OCI-LY1 (cell line): ENCODE data around the gene MINDY4.

Experiments
- H2AFZ ChIP-seq: fragments of 200-600 bp; sonication (generic), shearing (Covaris generic); 2 replicates; pipeline ENCODE4 v1.6.0; 2014; ENCODE audit warnings: antibody characterized with exemption, mild to moderate bottlenecking, low read length
- H3F3A ChIP-seq: fragments of 200-600 bp; sonication (generic), shearing (Covaris generic); 2 replicates; pipeline ENCODE4 v1.6.0; 2014; ENCODE audit warnings: mild to moderate bottlenecking, antibody characterized with exemption, low read length, moderate library complexity; ENCODE audit not compliant: insufficient read depth
- H3K27ac ChIP-seq: fragments of 200-600 bp; sonication (generic); 2 replicates; pipeline ENCODE4 v1.5.1; 2014; ENCODE audit warnings: low read length, mixed run types, mild to moderate bottlenecking, low read depth; ENCODE audit not compliant: poor library complexity, severe bottlenecking
- H3K27me3 ChIP-seq: fragments of 200-600 bp; sonication (generic); 2 replicates; pipeline ENCODE4 v1.6.0; 2014; ENCODE audit warnings: antibody characterized with exemption, mild to moderate bottlenecking, low read length, moderate library complexity; ENCODE audit not compliant: insufficient read depth
- H3K36me3 ChIP-seq: fragments of 200-600 bp; sonication (generic); 2 replicates; pipeline ENCODE4 v1.6.1; 2014; ENCODE audit warnings: mild to moderate bottlenecking, antibody characterized with exemption, low read length, moderate library complexity, mixed read lengths; ENCODE audit not compliant: insufficient read depth
- H3K4me1 ChIP-seq: fragments of 200-600 bp; sonication (generic); 2 replicates; pipeline ENCODE4 v1.5.1; 2014; ENCODE audit warnings: mild to moderate bottlenecking, low read length, moderate library complexity; ENCODE audit not compliant: insufficient read depth, severe bottlenecking
- H3K4me2 ChIP-seq: fragments of 200-600 bp; sonication (generic), shearing (Covaris generic); 2 replicates; pipeline ENCODE4 v1.6.1; 2014; ENCODE audit warnings: low read length
- H3K4me3 ChIP-seq: fragments of 200-600 bp; sonication (generic); 2 replicates; pipeline ENCODE4 v1.5.1; 2014; ENCODE audit warnings: low read length, low read depth, mild to moderate bottlenecking, mixed read lengths; ENCODE audit not compliant: poor library complexity, severe bottlenecking
- H3K79me2 ChIP-seq: fragments of 200-600 bp; shearing (Covaris generic); 2 replicates; pipeline ENCODE4 v1.6.1; 2016; ENCODE audit warnings: mixed run types, low read length, mixed read lengths; ENCODE audit not compliant: insufficient read depth
- H3K9ac ChIP-seq: fragments of 200-600 bp; sonication (generic), shearing (Covaris generic); 2 replicates; pipeline ENCODE4 v1.6.1; 2014; ENCODE audit warnings: mild to moderate bottlenecking, low read length, mixed read lengths
- H3K9me2 ChIP-seq: fragments of 200-600 bp; sonication (generic), shearing (Covaris generic); 2 replicates; pipeline ENCODE4 v1.6.1; 2014; ENCODE audit warnings: low read depth, mild to moderate bottlenecking, low read length, mixed read lengths
- H3K9me3 ChIP-seq: fragments of 200-600 bp; shearing (Covaris generic); 2 replicates; pipeline ENCODE4 v1.6.1; 2014; ENCODE audit warnings: low read length, mixed read lengths
- H4K20me1 ChIP-seq: fragments of 200-600 bp; sonication (generic), shearing (Covaris generic); 2 replicates; pipeline ENCODE4 v1.6.0; 2016; ENCODE audit warnings: mild to moderate bottlenecking, low read length; ENCODE audit not compliant: insufficient read depth
- CTCF ChIP-seq: fragments of 200-600 bp; sonication (generic), shearing (Covaris generic); IDR thresholded peaks from 2 replicates; pipeline ENCODE4 v1.5.1; 2017; ENCODE audit warnings: mild to moderate bottlenecking, antibody characterized with exemption, low read length, moderate library complexity, mixed read lengths
- EZH2 ChIP-seq: fragments of 200-600 bp; sonication (generic), shearing (Covaris generic); IDR thresholded peaks from 2 replicates; pipeline ENCODE4 v1.8.0; 2017; ENCODE audit warnings: borderline replicate concordance, mixed run types, mild to moderate bottlenecking, antibody characterized with exemption, low read length, moderate library complexity, mixed read lengths

The MINDY4 gene

GRCh38 chr7:30859202-30859939, 88.2 kb downstream of the MINDY4 start:
- Histone ChIP-seq H3F3A (no peaks in the 10 kb centered on the region), H3K9ac (no peak overlapping the region), H2AFZ (no peak overlapping the region), H3K4me1 (no peaks in the 10 kb centered on the region), H4K20me1 (no peaks in the 10 kb centered on the region), H3K4me2 (no peak overlapping the region), H3K27me3 (peaks cover 8% of the 10 kb centered on the region), H3K79me2 (no peaks in the 10 kb centered on the region), H3K9me2 (no peaks in the 10 kb centered on the region), H3K36me3 (no peaks in the 10 kb centered on the region), H3K9me3 (no peaks in the 10 kb centered on the region), H3K27ac (no peak overlapping the region), H3K4me3 (no peak overlapping the region)
- TF ChIP-seq EZH2 = no peak
- no peak for TF ChIP-seq CTCF

DNA sequence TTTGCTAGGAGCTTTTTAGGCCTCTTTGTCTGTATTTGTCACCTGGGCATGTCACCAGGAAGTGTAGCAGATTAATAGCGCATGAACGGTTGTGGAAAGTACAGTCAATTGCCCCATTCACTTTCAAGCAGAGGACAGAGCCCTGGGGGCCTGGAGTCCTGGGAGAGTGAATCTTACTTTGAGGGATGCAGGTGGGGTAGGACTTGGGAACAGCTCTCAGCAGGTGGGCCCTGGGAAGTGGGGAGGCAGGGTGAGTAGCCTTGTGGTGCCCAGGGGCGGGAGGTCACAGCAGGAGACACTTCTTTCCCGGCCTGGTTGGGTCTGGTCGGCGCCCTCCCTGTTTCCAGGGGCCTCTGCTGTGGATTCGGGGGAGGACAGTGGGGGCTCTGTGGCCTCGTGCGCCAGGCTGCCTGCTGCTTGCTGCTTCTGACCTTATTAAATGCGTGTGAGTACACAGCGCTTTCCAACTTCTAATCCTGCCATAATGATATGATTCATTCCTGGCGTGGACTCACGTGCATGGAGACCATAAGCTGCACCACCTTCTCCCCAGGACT, 88.8 kb downstream of the MINDY4 start:
- Histone ChIP-seq H3K4me1 (no peaks in the 10 kb centered on the region), H3K4me3 (no peak overlapping the region), H3K27ac (no peak overlapping the region), H3K27me3 (peaks cover 8% of the 10 kb centered on the region), H3K9me2 (no peaks in the 10 kb centered on the region), H3K79me2 (no peaks in the 10 kb centered on the region), H3K36me3 (no peaks in the 10 kb centered on the region), H3K4me2 (no peak overlapping the region), H2AFZ (no peak overlapping the region), H3K9me3 (no peaks in the 10 kb centered on the region), H3K9ac (no peak overlapping the region), H3F3A (no peaks in the 10 kb centered on the region), H4K20me1 (no peaks in the 10 kb centered on the region)
- no peak for TF ChIP-seq EZH2
- no peak for TF ChIP-seq CTCF

DNA sequence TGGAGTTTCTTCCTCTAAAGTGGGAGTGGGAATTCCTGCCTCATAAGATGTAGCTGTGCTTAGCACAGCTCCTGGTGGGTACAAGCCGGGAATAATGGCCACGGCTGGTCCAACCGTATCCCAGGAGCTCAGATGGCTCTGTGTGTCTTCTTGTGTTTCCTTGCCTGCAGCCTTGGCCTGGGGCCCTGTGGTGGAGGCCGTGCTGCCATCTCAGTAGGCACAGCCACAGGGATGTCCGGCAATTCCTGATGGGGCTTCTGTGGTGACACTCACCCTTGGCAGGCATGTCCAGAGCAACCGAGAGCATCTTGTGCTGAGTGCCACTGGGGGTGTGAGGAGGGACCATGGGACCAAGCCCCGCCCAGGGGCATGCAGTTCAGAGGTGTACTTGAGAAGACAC, 90.4 kb downstream of the MINDY4 start:
- H3K9me3 ChIP-seq = no peaks in the 10 kb centered on the region
- no peak overlapping the region for H3K9ac ChIP-seq
- no peaks in the 10 kb centered on the region for H3K4me1 ChIP-seq
- H3K4me2 ChIP-seq = no peak overlapping the region
- no peak overlapping the region for H3K27ac ChIP-seq
- H3K36me3 ChIP-seq = no peaks in the 10 kb centered on the region
- no peak for TF ChIP-seq EZH2
- no peak overlapping the region for H3K4me3 ChIP-seq
- H3F3A ChIP-seq = no peaks in the 10 kb centered on the region
- no peak overlapping the region for H2AFZ ChIP-seq
- H3K27me3 ChIP-seq = peaks cover 8% of the 10 kb centered on the region
- no peaks in the 10 kb centered on the region for H3K79me2 ChIP-seq
- no peaks in the 10 kb centered on the region for H3K9me2 ChIP-seq
- H4K20me1 ChIP-seq = no peaks in the 10 kb centered on the region
